GM19035 (cell line): Measurements from ENCODE around the gene SCN1A.
"Not testable (repeated sequence)": the region's sequence is repeated elsewhere in the genome, so short reads cannot be mapped to it uniquely, and the experiment has no call there.

Experiments
- ATAC-seq: cut with Tn5 transposase; IDR thresholded peaks from one replicate; pipeline ENCODE4 v1.9.1; 2021; ENCODE audit not compliant: unreplicated experiment

SCN1A gene

GRCh38 chr2:166127217-166128155 lies at the start of gene SCN1A:
Gene SCN1A, minus strand, starts transcription at chr2:166128020. Its CDS starts 54,399 bp downstream, at chr2:166073621.
- ATAC-seq = no peak

GRCh38 chr2:166173263-166173662 lies 45.4 kb upstream of the SCN1A start:
- ATAC-seq = no peak

GRCh38 chr2:166171216-166171615 lies 43.4 kb upstream of the SCN1A start:
- ATAC-seq = no peak

GRCh38 chr2:166170356-166170755 lies 42.5 kb upstream of the SCN1A start:
- ATAC-seq = peak; percentile 74

- no peak for ATAC-seq
Observed at GRCh38 chr2:166167449-166167848, 39.6 kb upstream of the SCN1A start.

GRCh38 chr2:166163775-166164174 lies 36.0 kb upstream of the SCN1A start:
- no peak for ATAC-seq

- no peak for ATAC-seq
Observed at GRCh38 chr2:166158546-166158945, 30.7 kb upstream of the SCN1A start.

- no peak for ATAC-seq
Observed at GRCh38 chr2:166157578-166157977, 29.8 kb upstream of the SCN1A start.

- ATAC-seq = no peak
Observed at GRCh38 chr2:166156985-166157490, 29.2 kb upstream of the SCN1A start.

GRCh38 chr2:166155589-166155988 lies 27.8 kb upstream of the SCN1A start:
- no peak for ATAC-seq

- no peak for ATAC-seq
Observed at GRCh38 chr2:166154685-166155338, 27.0 kb upstream of the SCN1A start.

- no peak for ATAC-seq
Observed at GRCh38 chr2:166152064-166152463, 24.2 kb upstream of the SCN1A start.

GRCh38 chr2:166148500-166149400 lies 20.9 kb upstream of the SCN1A start:
- no peak for ATAC-seq

GRCh38 chr2:166147883-166148282 lies 20.1 kb upstream of the SCN1A start:
- ATAC-seq = no peak

GRCh38 chr2:166144071-166144470 lies 16.3 kb upstream of the SCN1A start:
- ATAC-seq = no peak

- ATAC-seq = no peak
Observed at GRCh38 chr2:166140932-166141331, 13.1 kb upstream of the SCN1A start.

GRCh38 chr2:166140475-166140874 lies 12.7 kb upstream of the SCN1A start:
- no peak for ATAC-seq

- ATAC-seq = not testable (repeated sequence)
Observed at GRCh38 chr2:166139479-166139878, 11.7 kb upstream of the SCN1A start.

GRCh38 chr2:166138667-166139066 lies 10.8 kb upstream of the SCN1A start:
- ATAC-seq = no peak

GRCh38 chr2:166138144-166138543 lies 10.3 kb upstream of the SCN1A start:
- no peak for ATAC-seq

GRCh38 chr2:166137331-166137730 lies 9.5 kb upstream of the SCN1A start:
- ATAC-seq = no peak
